GM12801 (cell line): ENCODE data around the gene GRHPR.

Experiments used
- CTCF ChIP-seq: IDR thresholded peaks from one replicate; pipeline ENCODE4 v1.5.1; 2011; ENCODE audit warnings: control low read depth; ENCODE audit not compliant: insufficient read length; ENCODE audit errors: extremely low read depth

Gene GRHPR

GRCh38 chr9:37404590-37404989 lies 17.9 kb upstream of the GRHPR start:
- no peak for TF ChIP-seq CTCF

GRCh38 chr9:37405350-37405749 lies 17.1 kb upstream of the GRHPR start:
- no peak for TF ChIP-seq CTCF

- no peak for TF ChIP-seq CTCF
Observed at GRCh38 chr9:37405764-37406380, 16.6 kb upstream of the GRHPR start.

- no peak for TF ChIP-seq CTCF
Observed at GRCh38 chr9:37406603-37407401, 15.7 kb upstream of the GRHPR start.

- no peak for TF ChIP-seq CTCF
Observed at GRCh38 chr9:37407468-37407867, 15.0 kb upstream of the GRHPR start.

GRCh38 chr9:37408933-37409710 lies 13.4 kb upstream of the GRHPR start:
- no peak for TF ChIP-seq CTCF

- TF ChIP-seq CTCF, result no peak
Observed at GRCh38 chr9:37410354-37410861, 12.1 kb upstream of the GRHPR start.
